ENCODE measurements around the gene KCNC3.

Gene KCNC3

GRCh38 chr19:50329146-50329925 is at the start of gene KCNC3:
TSS of gene KCNC3 (minus strand) at chr19:50329377. CDS start at chr19:50329082, 295 bp downstream.
- H3K9ac ChIP-seq (ENCODE audit: low read depth, low read length): peak within 1 kb of the TSS; percentile 86
- no peaks in the 10 kb centered on the region for H3K9me3 ChIP-seq (ENCODE audit: control insufficient read depth, insufficient read depth, low read length)
- H3K36me3 ChIP-seq (ENCODE audit: insufficient read depth, low read length): no peaks in the 10 kb centered on the region
- peaks cover 16% of the 10 kb centered on the region for H3K4me1 ChIP-seq (ENCODE audit: insufficient read depth, low read length)

DNA sequence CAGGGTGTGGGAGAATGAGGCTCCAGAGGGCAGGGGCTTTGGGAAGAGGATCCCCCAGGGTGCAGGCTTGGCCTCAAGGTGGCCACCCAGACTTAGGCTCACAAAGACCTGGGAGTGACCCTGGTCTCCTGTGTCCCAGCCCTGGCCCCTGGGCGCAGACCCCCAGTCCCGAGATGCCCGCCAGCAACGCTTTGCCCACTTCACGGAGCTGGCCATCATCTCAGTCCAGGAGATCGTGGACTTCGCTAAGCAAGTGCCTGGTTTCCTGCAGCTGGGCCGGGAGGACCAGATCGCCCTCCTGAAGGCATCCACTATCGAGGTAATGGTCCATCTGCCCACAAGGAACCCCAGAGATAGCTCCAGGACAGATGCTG is 49.7 kb upstream of the KCNC3 start:
- Histone ChIP-seq H3K9ac (ENCODE audit: low read depth, low read length) (no peak overlapping the region), H3K9me3 (ENCODE audit: control insufficient read depth, insufficient read depth, low read length) (no peaks in the 10 kb centered on the region), H3K4me1 (ENCODE audit: insufficient read depth, low read length) (peaks cover 6% of the 10 kb centered on the region; the same call in 1 of the 2 replicates), H3K36me3 (ENCODE audit: insufficient read depth, low read length) (0 out of 2 replicates have a peak, but pooled peaks cover 5% of the 10 kb centered on the region)

GRCh38 chr19:50378169-50378862 is 49.1 kb upstream of the KCNC3 start:
- Histone ChIP-seq H3K9ac (ENCODE audit: low read depth, low read length) (no peak overlapping the region), H3K9me3 (ENCODE audit: control insufficient read depth, insufficient read depth, low read length) (no peaks in the 10 kb centered on the region), H3K36me3 (ENCODE audit: insufficient read depth, low read length) (0 out of 2 replicates have a peak, but pooled peaks cover 5% of the 10 kb centered on the region), H3K4me1 (ENCODE audit: insufficient read depth, low read length) (peaks cover 4% of the 10 kb centered on the region; the same call in 1 of the 2 replicates)

DNA sequence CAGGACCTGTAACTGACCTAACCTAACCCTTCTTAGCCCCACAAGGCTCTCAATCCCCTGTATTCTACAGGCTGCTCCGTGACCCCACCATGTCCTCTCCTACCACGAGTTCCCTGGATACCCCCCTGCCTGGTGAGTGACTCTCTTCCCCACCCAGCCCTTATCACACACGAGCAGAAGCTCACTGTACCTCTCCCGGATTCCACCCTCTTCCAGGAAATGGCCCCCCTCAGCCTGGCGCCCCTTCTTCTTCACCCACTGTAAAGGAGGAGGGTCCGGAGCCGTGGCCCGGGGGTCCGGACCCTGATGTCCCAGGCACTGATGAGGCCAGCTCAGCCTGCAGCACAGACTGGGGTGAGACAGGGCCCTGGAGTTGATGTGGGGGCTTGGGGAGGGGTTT is 48.3 kb upstream of the KCNC3 start:
- Histone ChIP-seq H3K9me3 (ENCODE audit: control insufficient read depth, insufficient read depth, low read length) (no peaks in the 10 kb centered on the region), H3K36me3 (ENCODE audit: insufficient read depth, low read length) (0 out of 2 replicates have a peak, but pooled peaks cover 5% of the 10 kb centered on the region), H3K9ac (ENCODE audit: low read depth, low read length) (no peak overlapping the region), H3K4me1 (ENCODE audit: insufficient read depth, low read length) (no peaks in the 10 kb centered on the region; the same call in 1 of the 2 replicates)

DNA sequence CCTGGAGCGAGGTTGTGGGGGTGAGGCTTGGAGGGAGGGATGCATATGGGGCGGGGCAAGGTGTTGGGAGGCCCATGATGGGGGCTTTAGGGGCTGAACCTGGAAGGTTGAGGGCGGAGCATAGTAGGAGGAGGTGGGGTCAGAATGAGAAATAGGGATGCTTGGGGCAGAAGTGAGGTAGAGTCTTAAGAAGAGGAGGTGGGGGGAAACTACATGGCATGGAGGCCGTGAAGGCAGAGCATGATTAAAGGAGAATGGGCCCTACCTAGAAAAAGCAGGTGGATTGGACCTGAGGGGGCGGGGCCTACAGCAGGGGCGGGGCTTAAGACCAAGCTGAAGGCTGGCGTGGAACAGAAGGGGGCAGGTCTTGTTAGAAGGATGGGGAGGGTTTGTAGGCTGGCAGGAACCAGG is 47.9 kb upstream of the KCNC3 start:
- no peak overlapping the region; the same call in 1 of the 2 replicates for H3K9ac ChIP-seq (ENCODE audit: low read depth, low read length)
- no peaks in the 10 kb centered on the region for H3K9me3 ChIP-seq (ENCODE audit: control insufficient read depth, insufficient read depth, low read length)
- 0 out of 2 replicates have a peak, but pooled peaks cover 5% of the 10 kb centered on the region for H3K36me3 ChIP-seq (ENCODE audit: insufficient read depth, low read length)
- H3K4me1 ChIP-seq (ENCODE audit: insufficient read depth, low read length): no peaks in the 10 kb centered on the region; the same call in 1 of the 2 replicates

GRCh38 chr19:50376166-50377050 is 47.2 kb upstream of the KCNC3 start, which contains the start of gene NR1H2:
TSS of gene NR1H2 (plus strand) at chr19:50376457. CDS start at chr19:50377606, 1,149 bp downstream.
- H3K4me1 ChIP-seq (ENCODE audit: insufficient read depth, low read length): no peaks in the 10 kb centered on the region; the same call in 1 of the 2 replicates
- no peaks in the 10 kb centered on the region for H3K9me3 ChIP-seq (ENCODE audit: control insufficient read depth, insufficient read depth, low read length)
- peak within 1 kb of the TSS; percentile 96 for H3K9ac ChIP-seq (ENCODE audit: low read depth, low read length)
- H3K36me3 ChIP-seq (ENCODE audit: insufficient read depth, low read length): 0 out of 2 replicates have a peak, but pooled peaks cover 5% of the 10 kb centered on the region

DNA sequence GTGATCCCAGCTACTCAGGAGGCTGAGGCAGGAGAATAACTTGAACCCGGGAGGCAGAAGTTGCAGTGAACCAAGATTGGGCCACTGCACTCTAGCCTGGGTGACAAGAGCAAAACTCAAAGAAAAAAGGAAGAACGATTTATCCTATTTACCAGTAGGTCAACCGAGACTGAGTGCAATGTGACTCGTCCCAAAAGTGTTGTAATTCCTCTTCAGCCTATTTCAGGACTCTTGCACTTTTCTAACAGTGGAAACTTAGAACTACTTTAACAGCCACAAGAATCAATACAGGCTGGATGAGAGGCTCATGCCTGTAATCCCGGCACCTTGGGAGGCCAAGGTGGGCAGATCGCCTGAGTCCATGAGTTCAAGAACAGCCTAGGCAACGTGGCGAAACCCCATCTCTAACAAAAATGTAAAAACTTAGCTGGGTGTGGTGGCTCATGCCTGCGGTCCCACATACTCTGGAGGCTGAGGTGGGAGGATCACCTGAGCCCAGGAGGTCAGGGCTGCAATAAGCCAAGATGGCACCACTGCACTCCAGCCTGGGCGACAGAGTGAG is 42.8 kb upstream of the KCNC3 start:
- H3K4me1 ChIP-seq (ENCODE audit: insufficient read depth, low read length): no peaks in the 10 kb centered on the region; the same call in 1 of the 2 replicates
- no peaks in the 10 kb centered on the region for H3K9me3 ChIP-seq (ENCODE audit: control insufficient read depth, insufficient read depth, low read length)
- no peaks in the 10 kb centered on the region for H3K36me3 ChIP-seq (ENCODE audit: insufficient read depth, low read length)
- no peak overlapping the region for H3K9ac ChIP-seq (ENCODE audit: low read depth, low read length)

DNA sequence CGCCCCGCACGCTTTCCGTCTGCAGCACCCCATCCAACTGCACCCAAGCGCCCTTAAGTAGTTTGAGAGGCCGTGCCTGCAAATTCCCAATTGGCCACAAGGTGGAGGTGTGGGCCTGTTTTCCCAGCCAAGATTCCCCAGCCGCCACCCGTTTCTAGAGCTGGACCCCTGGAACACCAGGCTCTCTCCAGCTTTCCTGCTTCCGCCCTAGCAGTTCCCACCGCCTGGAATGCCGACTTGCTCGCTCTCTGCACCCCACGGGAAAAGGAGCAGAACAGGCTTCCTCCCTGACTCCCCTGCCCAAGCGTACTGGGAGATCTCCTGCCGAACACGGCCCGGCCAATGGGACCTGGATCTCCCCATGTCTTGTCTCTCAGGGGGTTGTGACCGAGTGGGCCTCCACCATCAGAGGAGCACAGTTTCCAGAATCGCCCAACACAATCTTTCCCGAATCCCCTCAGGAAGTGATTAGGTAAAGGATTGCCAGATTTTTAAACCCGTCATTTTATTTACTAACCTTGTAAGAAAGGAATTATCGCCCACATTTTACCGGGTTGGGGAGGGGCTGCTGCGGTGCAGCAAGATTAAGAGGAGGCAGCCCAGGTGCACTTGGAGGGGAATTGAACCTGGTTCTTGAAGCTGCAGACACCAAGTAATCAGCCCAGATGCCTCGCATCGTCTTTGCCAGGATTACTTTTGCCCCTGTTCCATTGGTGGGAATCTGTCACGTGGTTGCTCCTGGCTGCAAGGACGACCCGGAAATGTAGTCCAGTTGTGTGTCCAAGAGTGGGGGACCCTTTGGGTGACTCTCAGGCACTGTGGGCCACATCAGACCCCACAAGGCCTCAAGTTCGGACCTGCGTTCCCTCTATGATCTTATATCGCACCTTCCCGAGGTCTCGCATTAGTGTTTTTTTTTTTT is 39.7 kb upstream of the KCNC3 start:
- Histone ChIP-seq H3K9me3 (ENCODE audit: control insufficient read depth, insufficient read depth, low read length) (no peaks in the 10 kb centered on the region), H3K9ac (ENCODE audit: low read depth, low read length) (peak overlapping the region; percentile 75), H3K4me1 (ENCODE audit: insufficient read depth, low read length) (no peaks in the 10 kb centered on the region), H3K36me3 (ENCODE audit: insufficient read depth, low read length) (no peaks in the 10 kb centered on the region)

- Histone ChIP-seq H3K36me3 (ENCODE audit: insufficient read depth, low read length) (no peaks in the 10 kb centered on the region; the same call in 1 of the 2 replicates), H3K4me1 (ENCODE audit: insufficient read depth, low read length) (no peaks in the 10 kb centered on the region), H3K9ac (ENCODE audit: low read depth, low read length) (no peak within 1 kb of the TSS), H3K9me3 (ENCODE audit: control insufficient read depth, insufficient read depth, low read length) (no peaks in the 10 kb centered on the region)
These were observed 36.5 kb upstream of the KCNC3 start, which contains the start of gene NAPSA for GRCh38 chr19:50365434-50366306. TSS of gene NAPSA (minus strand) at chr19:50365639. CDS start at chr19:50365621, 18 bp downstream.

DNA sequence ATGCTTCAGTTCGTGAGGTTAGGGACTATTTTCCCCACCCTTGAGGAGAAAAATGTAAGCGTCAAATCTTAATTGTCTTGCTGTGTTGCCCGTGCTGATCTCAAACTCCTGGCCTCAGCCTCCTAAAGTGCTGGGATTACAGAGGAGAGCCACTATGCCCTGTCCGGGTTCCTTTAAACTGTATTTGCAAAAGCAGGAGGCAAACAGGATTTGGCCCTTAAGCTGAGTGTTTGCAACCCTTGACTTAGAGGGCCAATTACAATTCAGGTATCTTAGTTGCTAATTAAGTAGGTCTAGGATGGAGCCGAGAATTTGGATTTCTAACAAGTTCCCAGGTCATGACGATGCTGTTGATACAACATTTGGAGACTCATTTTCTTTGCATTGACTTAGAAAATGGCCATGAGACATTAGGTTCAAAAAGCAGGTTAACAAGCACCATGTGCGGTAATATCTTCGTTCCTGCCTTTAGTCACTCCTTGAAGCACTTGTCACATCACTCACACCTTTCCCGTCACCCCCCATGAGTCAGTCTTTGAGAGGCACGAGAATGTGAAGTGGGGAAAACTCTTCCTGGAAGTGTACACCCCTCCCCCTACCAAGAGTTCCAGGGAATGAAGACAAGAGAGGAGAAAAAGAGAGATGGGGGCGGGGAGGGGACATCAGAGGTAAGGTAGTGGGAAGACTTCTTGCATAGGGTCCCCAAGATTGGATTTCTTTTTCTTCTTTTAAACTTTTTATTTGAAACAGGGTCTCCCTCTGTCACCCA is 33.7 kb upstream of the KCNC3 start:
- Histone ChIP-seq H3K4me1 (ENCODE audit: insufficient read depth, low read length) (no peaks in the 10 kb centered on the region), H3K9ac (ENCODE audit: low read depth, low read length) (no peak overlapping the region), H3K9me3 (ENCODE audit: control insufficient read depth, insufficient read depth, low read length) (no peaks in the 10 kb centered on the region), H3K36me3 (ENCODE audit: insufficient read depth, low read length) (no peaks in the 10 kb centered on the region; the same call in 1 of the 2 replicates)

- no peaks in the 10 kb centered on the region; the same call in 1 of the 2 replicates for H3K36me3 ChIP-seq (ENCODE audit: insufficient read depth, low read length)
- H3K4me1 ChIP-seq (ENCODE audit: insufficient read depth, low read length): no peaks in the 10 kb centered on the region; the same call in 1 of the 2 replicates
- no peak overlapping the region for H3K9ac ChIP-seq (ENCODE audit: low read depth, low read length)
- no peaks in the 10 kb centered on the region for H3K9me3 ChIP-seq (ENCODE audit: control insufficient read depth, insufficient read depth, low read length)
These were observed 32.8 kb upstream of the KCNC3 start for GRCh38 chr19:50362030-50362412.
